Body of pancreas (tissue), 4 donors: ENCODE results near the gene CRACDL. TPM values are rescaled to one million over a fixed set of nuclear protein-coding genes. Genes with fewer than 3 reads are reported as not detected.

Source experiments
- ATAC-seq: fragments of 150-250 bp; one replicate; pipeline ENCODE4 v1.9.1; 2016
- DNase-seq, 4 donors: peaks; one replicate each; pipeline ENCODE4 v3.0.0-alpha.2; 2019
- H3K27ac ChIP-seq, 4 donors: fragments of 200-600 bp; sonication (generic); 1 replicate in 3 of 4; 2 replicates in 1 of 4; pipeline versions ENCODE4 v1.5.1 to v1.6.1; 2016 to 2019; ENCODE audit warnings: mild to moderate bottlenecking in 1 of 4, mixed read lengths in 1 of 4, moderate library complexity in 1 of 4
- H3K27me3 ChIP-seq, 2 donors: fragments of 200-600 bp; sonication (generic); one replicate each; pipeline ENCODE4 v1.6.0; 2016; ENCODE audit warnings: mild to moderate bottlenecking in 1 of 2
- H3K36me3 ChIP-seq, 2 donors: fragments of 200-600 bp; sonication (generic); replicated peaks in 1 of 2; 2 replicates each; pipeline ENCODE4 v1.5.1; 2016; ENCODE audit warnings: low read depth in 2 of 2; ENCODE audit not compliant: insufficient read depth in 1 of 2
- H3K4me1 ChIP-seq: fragments of 200-600 bp; sonication (generic); one replicate; pipeline ENCODE4 v1.6.0; 2016
- H3K4me3 ChIP-seq, 2 donors: fragments of 200-600 bp; sonication (generic); 1 replicate in 1 of 2; 2 replicates in 1 of 2; pipeline ENCODE4 v1.5.1; 2016 to 2019
- H3K9me3 ChIP-seq, 3 donors: fragments of 200-600 bp; sonication (generic); 1 replicate in 2 of 3; 2 replicates in 1 of 3; pipeline ENCODE4 v1.5.1; 2016
- POLR2A ChIP-seq, 3 donors: fragments of 450-650 bp; IDR thresholded peaks; one replicate each; pipeline ENCODE4 v1.6.1; 2016; ENCODE audit warnings: antibody characterized with exemption in 3 of 3, mild to moderate bottlenecking in 2 of 3
- WGBS, 2 donors: methylation state at CpG; one replicate each; pipeline ENCODE4 v1.1.5; 2017; 5-methylcytosine and 5-hydroxymethylcytosine counted together
- intact Hi-C: fragments of 100-400 bp; cut with DNase I; formaldehyde crosslinking; loops from one replicate; pipeline ENCODE4 v1.15.1; 2023
- total RNA-seq, 2 donors: library from RNA; depleted of rRNA; stranded (reverse); fragments of >200 nt; gene quantifications; one replicate each; pipeline ENCODE4 v1.1.0, GENCODE V29; 2016
- TF ChIP-seq, protein P1 (sequence below), 7 experiments: fragments of 450-650 bp in 4 of 7; fragments of 200-600 bp in 3 of 7; sonication (generic) in 3 of 7; IDR thresholded peaks; one replicate each; pipeline ENCODE4 v1.5.1; 2016 to 2019; ENCODE audit warnings: antibody characterized with exemption in 7 of 7

The CRACDL gene
- total RNA-seq, 2 donors from 2014 or later: 14.8 to 22.1 TPM

DNA sequence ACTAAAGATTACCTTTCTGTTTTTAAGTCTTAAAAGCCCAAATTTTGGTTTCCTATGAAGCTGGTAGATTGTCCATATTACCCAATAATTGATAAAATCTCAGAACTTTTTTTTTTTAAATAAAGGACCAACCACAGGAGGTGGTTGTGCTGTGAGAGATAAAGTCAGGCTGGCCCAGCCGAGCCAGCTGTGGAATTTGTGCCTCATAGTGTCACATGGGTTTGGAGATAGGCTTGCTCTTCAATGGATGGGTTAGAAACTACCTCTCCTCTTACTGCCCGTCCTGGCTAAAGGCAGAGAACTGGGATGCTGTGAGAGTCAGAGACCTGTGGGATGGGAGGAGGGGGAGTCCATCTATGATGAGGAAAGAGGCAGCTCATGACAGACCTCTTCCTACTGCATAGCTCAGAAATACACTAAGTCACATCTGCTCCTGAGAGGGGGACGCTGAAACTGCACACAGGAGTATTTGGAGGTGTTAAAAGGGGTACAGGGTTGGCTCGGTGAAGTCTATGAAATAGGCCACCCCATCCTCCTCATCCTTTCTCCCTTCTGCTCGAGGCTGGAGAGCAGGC lies 105.4 kb downstream of the CRACDL start:
- DNase-seq (no peak), ATAC-seq (no peak)
- H3K27me3 ChIP-seq: no peaks in the 10 kb centered on the region
- no peak overlapping the region for H3K4me3 ChIP-seq
- 87 to 91% methylated on average over 5 of the region's 5 CpGs for WGBS, 2 donors
- H3K4me1 ChIP-seq: no peaks in the 10 kb centered on the region
- intact Hi-C loops: no loop called here
- H3K9me3 ChIP-seq: no peaks in the 10 kb centered on the region
- no peaks in the 10 kb centered on the region for H3K36me3 ChIP-seq
- TF ChIP-seq POLR2A (IDR thresholded peaks at IDR 0.05): no peak
- TF ChIP-seq, protein P1, sequence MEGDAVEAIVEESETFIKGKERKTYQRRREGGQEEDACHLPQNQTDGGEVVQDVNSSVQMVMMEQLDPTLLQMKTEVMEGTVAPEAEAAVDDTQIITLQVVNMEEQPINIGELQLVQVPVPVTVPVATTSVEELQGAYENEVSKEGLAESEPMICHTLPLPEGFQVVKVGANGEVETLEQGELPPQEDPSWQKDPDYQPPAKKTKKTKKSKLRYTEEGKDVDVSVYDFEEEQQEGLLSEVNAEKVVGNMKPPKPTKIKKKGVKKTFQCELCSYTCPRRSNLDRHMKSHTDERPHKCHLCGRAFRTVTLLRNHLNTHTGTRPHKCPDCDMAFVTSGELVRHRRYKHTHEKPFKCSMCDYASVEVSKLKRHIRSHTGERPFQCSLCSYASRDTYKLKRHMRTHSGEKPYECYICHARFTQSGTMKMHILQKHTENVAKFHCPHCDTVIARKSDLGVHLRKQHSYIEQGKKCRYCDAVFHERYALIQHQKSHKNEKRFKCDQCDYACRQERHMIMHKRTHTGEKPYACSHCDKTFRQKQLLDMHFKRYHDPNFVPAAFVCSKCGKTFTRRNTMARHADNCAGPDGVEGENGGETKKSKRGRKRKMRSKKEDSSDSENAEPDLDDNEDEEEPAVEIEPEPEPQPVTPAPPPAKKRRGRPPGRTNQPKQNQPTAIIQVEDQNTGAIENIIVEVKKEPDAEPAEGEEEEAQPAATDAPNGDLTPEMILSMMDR (IDR thresholded peaks at IDR 0.05): no peak
- no peak overlapping the region for H3K27ac ChIP-seq

DNA sequence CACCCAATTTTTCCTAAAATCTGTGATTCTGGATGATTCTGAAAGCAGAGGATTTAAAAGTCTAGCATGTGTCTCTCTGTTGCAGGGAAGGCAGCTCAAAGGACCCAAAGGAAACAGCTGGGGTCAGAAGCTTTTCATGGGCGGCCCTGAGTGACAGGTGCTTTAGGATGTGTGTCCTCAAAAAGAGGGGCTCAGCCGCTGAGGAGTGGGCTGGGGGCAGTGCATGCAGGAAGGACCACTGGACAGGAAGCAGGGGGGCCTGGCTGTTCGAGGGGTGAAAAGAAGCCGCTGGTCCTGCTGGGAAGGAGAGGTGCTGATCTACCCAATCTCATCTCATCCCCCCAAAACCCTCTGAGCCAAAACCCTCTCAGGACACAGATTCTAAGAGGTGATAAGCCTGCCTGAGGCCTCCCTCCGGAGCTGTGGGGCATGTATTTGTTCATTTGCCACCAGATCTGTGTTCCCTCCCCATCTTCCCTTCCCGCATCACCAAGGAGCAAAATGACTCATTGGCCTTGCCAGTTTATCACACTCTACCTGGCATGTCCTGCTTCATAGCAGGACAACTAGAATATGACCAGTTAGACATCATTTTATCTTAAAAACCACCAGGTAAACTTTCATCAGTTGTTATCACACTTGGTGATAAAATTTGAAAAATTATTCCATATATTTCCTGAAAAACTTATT lies 106.3 kb downstream of the CRACDL start:
- no peak overlapping the region for H3K27ac ChIP-seq
- no peaks in the 10 kb centered on the region for H3K27me3 ChIP-seq
- no peak overlapping the region for H3K4me3 ChIP-seq
- 84 to 90% methylated on average over 6 of the region's 6 CpGs for WGBS, 2 donors
- DNase-seq (no peak), ATAC-seq (no peak)
- TF ChIP-seq POLR2A (IDR thresholded peaks at IDR 0.05): no peak
- TF ChIP-seq, protein P1 (IDR thresholded peaks at IDR 0.05): no peak
- H3K9me3 ChIP-seq: no peaks in the 10 kb centered on the region
- no peaks in the 10 kb centered on the region for H3K36me3 ChIP-seq
- intact Hi-C loops: loop anchor here (10.0 kb wide), 1 partner anchor 75 kb away; no protein-coding TSS in a partner anchor
- no peaks in the 10 kb centered on the region for H3K4me1 ChIP-seq

DNA sequence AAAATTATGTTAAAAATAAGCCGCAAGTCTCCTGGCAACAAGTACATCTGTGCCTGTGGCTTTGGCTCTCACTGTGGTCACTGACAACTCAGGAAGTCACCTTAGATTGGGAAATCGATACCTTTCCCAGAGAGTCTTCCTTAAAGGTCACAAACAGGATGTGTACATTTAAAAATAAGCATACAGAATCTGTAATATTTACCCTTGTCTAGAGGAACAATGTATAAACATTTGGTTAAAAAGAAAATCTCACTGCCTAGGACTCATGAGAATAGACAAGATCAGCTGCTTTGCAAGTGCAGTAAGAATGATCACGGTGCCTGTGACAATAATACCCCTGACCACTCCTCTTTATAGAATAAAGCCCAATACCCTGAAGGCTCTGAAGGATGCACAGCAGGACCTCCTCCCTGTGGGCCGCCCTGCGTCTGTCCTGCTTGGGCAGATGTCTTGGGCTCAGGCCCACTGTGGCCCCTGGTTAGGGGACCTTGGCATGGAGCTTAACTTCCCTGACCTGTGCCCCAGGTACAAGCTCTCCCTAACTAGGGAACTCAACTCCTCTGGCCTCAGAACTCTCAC lies 107.1 kb downstream of the CRACDL start:
- DNase-seq (no peak), ATAC-seq (no peak)
- Histone ChIP-seq H3K4me1 (no peaks in the 10 kb centered on the region), H3K4me3 (no peak overlapping the region), H3K27me3 (no peaks in the 10 kb centered on the region), H3K36me3 (no peaks in the 10 kb centered on the region), H3K27ac (no peak overlapping the region), H3K9me3 (no peaks in the 10 kb centered on the region)
- 73 to 82% methylated on average over 5 of the region's 5 CpGs for WGBS, 2 donors
- TF ChIP-seq POLR2A (IDR thresholded peaks at IDR 0.05): no peak
- TF ChIP-seq, protein P1 (IDR thresholded peaks at IDR 0.05): no peak
- intact Hi-C loops: loop anchor here (10.0 kb wide), 1 partner anchor 74 kb away; no protein-coding TSS in a partner anchor

DNA sequence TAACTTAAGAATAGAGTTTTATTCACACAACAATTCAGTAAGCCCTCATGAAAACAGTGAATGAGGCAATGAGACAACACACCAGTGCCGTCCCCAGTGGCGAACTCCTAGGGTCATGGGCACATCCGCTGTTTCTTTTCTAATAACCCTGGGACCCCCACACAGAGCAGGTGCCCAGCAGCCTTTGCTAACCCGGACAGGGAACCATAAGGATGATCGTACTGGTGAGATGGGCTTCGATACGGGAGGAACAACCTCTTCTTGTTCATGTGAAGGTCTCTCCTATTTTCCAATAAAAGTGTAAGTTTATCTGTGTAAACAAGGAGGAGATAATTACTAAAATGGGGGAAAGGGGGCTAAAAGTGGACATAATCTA lies 107.7 kb downstream of the CRACDL start:
- TF ChIP-seq POLR2A (IDR thresholded peaks at IDR 0.05): no peak
- TF ChIP-seq, protein P1 (IDR thresholded peaks at IDR 0.05): no peak
- no peak for ATAC-seq
- no peaks in the 10 kb centered on the region for H3K27me3 ChIP-seq
- 92 to 96% methylated on average over 7 of the region's 7 CpGs for WGBS, 2 donors
- H3K9me3 ChIP-seq: no peaks in the 10 kb centered on the region
- DNase-seq: no peak
- H3K27ac ChIP-seq: no peak overlapping the region
- H3K4me3 ChIP-seq: no peak overlapping the region
- H3K4me1 ChIP-seq: no peaks in the 10 kb centered on the region
- intact Hi-C loops: loop anchor here (10.0 kb wide), 1 partner anchor 74 kb away; no protein-coding TSS in a partner anchor
- no peaks in the 10 kb centered on the region for H3K36me3 ChIP-seq
